Measurements from ENCODE around the gene NRIP3. TPM values are rescaled to one million over a fixed set of nuclear protein-coding genes. Genes with fewer than 3 reads are reported as not detected.
A peak's percentile ranks its signal among the peaks of the same experiment; 100 is the strongest.

The NRIP3 gene
- not detected for polyA plus RNA-seq

DNA sequence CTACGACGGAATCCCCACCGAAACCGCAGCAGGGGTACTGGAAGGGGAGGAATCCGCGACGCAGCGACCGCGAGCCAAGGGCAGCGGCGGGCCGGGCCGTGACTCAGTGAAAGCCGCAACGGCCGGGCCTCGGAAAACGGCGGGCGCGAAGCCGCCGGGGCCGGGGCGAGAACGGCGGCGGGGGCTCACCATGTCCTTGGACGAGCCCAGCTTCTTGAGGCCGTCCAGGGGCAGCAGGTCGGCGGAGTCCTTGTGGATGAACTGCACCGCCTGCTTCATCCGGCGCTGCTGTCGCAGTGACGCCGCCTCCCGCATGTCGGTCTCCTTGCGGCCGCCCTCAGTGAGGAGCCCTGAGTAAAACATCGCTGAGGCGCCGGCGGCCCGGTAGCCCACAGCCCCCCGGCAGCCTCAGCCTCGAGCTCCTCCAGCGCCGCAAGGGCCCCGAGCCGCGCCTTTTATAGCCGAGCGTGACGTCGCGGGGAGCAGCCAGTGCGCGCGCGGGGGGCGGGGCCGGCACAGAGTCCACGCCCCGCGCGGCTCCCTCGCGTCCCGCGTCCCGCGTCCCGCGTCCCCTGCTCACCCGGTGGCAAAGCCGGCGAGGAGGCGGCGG is at the start of gene NRIP3:
TSS of gene NRIP3 (minus strand) at position 429 of the 610 bp plus-strand sequence. CDS start at position 363, 66 bp downstream.
- Mint-ChIP-seq H3K27ac (peak within 1 kb of the TSS in 1 of 3 donors; percentile 81), H3K4me1 (peaks cover 3 to 9% (median 4%) of the 10 kb centered on the region in 3 donors), H3K4me3 (peak within 1 kb of the TSS; percentile 73 to 88 (median 78)), H3K36me3 (no peaks in the 10 kb centered on the region), H3K9me3 (no peaks in the 10 kb centered on the region), H3K27me3 (peaks cover 36% of the 10 kb centered on the region)

DNA sequence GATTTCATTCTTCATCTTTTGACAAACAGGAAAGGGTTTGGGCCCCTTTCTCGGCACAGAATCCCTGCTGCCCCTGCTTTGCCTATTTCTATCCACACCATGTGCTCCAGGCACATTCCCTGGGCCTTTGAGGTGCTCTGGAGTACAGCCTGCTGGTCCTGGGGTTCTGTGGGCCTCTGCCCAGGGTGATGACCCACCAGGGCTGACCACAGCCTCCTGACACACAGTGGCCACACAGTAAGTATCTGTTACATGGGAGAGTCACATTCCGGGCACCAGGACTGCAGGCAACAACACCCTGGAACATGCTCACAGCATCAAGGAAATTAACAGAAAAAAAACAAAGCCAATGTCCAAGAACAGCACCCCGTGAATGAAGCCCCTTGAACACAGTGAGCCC is 48.5 kb upstream of the NRIP3 start:
- no peaks in the 10 kb centered on the region for H3K9me3 Mint-ChIP-seq
- no peaks in the 10 kb centered on the region for H3K36me3 Mint-ChIP-seq
- no peak overlapping the region for H3K27ac Mint-ChIP-seq
- no peaks in the 10 kb centered on the region for H3K4me1 Mint-ChIP-seq
- peaks cover 2% of the 10 kb centered on the region for H3K27me3 Mint-ChIP-seq
- no peak overlapping the region for H3K4me3 Mint-ChIP-seq

DNA sequence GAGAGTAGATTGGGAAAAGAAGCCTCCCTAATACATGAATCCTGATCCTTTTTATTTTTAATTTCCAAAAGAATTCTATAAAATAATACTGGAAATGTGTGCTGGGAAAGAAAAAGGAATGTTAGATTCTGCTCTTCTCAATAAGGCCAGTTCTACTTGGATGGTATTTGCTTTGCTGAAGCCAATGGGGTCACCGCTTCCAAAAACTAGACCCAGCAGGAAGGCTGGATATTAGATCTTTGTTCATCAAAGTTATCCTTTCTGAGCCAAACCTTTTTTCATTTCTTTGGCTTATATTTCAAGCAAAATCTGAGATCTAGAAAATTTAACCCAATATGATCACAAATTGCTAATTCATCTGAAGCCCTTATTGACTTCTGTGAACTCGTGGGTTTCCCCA is 46.2 kb upstream of the NRIP3 start:
- Mint-ChIP-seq H3K36me3 (no peaks in the 10 kb centered on the region), H3K4me3 (no peak overlapping the region), H3K27ac (no peak overlapping the region), H3K4me1 (no peaks in the 10 kb centered on the region), H3K27me3 (peaks cover 3% of the 10 kb centered on the region), H3K9me3 (no peaks in the 10 kb centered on the region)

DNA sequence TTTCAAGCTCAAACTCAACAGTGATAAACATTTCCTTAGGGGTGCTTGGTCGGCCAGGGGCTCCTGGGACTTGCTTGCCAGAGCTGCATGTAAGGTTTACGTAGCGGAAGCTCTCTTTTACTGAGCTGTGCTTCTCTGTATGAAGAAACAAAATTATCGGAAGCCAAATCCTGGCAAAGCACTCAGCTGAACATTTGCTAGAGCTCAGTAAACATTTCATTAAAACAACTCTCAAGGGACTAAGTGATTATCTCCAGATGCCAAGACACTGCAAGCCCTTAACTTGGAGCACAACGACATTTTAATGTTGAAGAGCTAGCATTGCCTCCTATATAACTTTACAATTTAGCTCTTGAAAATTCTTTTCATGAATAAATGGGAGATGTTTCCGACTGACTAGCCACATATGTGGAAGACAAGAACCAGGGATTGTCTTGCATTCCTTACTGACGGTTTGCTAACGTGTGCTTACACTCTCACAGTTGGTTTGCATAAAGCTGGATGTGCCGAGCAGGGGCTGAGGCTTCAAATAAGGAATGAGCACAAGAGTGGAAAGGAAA is 44.2 kb upstream of the NRIP3 start:
- no peaks in the 10 kb centered on the region for H3K36me3 Mint-ChIP-seq
- no peaks in the 10 kb centered on the region for H3K9me3 Mint-ChIP-seq

DNA sequence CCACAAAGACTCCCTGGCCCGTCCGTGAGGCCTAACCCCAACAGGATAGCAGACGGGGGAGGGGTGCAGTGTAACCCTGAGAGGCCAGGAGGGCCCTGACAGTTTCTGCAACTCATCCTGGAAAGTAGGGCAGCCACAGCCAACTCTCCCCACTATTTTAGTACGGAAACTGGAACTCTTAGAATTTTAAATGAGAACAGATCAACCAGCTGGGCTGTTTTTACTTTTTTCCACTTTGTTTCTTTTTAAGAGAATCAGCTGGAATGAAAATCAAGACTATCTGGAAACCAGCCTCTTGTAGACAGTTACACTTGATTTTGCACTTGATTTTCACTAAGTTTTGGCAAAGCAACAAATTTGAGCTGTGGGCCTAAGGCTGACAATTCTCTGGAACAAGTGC is 42.7 kb upstream of the NRIP3 start:
- H3K4me3 Mint-ChIP-seq, result no peak overlapping the region
- no peaks in the 10 kb centered on the region for H3K9me3 Mint-ChIP-seq
- H3K27ac Mint-ChIP-seq, result no peak overlapping the region
- peaks cover 1% of the 10 kb centered on the region for H3K27me3 Mint-ChIP-seq
- H3K4me1 Mint-ChIP-seq, result no peaks in the 10 kb centered on the region
- H3K36me3 Mint-ChIP-seq, result no peaks in the 10 kb centered on the region

More for the DNA sequence above, 44.2 kb upstream of the NRIP3 start:
- H3K4me1 Mint-ChIP-seq, result no peaks in the 10 kb centered on the region
- H3K27ac Mint-ChIP-seq, result no peak overlapping the region
- H3K27me3 Mint-ChIP-seq, result peaks cover 3% of the 10 kb centered on the region
- H3K4me3 Mint-ChIP-seq, result no peak overlapping the region

DNA sequence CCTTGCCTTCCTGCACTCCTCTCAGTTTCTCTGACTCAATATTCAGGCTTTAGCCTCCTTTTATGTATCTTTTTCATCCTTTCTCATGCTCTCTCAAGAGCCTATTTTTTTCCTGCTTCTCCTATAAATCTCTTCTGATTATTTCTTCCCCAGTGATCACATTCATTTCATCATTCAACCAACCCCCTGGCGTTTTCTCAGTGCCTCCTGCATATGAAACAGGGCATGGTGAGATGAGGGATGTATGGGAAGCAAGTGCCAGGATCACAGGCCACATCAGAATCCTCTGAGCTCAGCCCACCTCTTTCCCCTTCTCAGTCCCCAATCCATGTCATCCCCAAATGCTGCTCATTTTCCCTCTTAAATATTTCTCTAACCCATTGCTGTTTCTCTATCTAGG is 38.7 kb upstream of the NRIP3 start:
- peaks cover 10% of the 10 kb centered on the region for H3K27me3 Mint-ChIP-seq
- no peak overlapping the region for H3K27ac Mint-ChIP-seq
- H3K36me3 Mint-ChIP-seq, result no peaks in the 10 kb centered on the region
- no peaks in the 10 kb centered on the region for H3K9me3 Mint-ChIP-seq
- peaks cover 0 to 4% (median 4%) of the 10 kb centered on the region in 3 donors for H3K4me1 Mint-ChIP-seq
- no peak overlapping the region for H3K4me3 Mint-ChIP-seq

DNA sequence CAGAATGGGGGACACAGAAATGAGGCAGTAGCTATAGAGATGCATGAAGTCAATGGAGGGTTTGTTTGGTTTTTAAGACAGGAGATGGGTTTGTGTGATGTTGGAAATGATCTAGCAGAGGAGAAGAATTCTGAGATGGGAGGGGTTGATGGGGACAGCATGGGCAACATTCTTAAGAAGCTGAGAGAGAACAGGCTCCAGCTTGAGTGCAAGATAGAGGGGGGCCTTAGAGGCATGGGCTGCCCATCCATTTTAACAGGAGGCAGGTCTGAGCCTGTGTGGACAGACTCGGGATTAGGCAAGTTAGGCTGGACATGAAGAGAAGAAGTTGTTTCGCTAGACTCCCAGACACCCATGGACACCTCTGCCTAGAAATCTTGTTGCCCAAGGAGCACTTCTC is 37.9 kb upstream of the NRIP3 start:
- H3K9me3 Mint-ChIP-seq, result no peaks in the 10 kb centered on the region
- H3K27ac Mint-ChIP-seq, result no peak overlapping the region
- H3K27me3 Mint-ChIP-seq, result peaks cover 12% of the 10 kb centered on the region
- H3K4me1 Mint-ChIP-seq, result peaks cover 0 to 4% (median 4%) of the 10 kb centered on the region in 3 donors
- H3K4me3 Mint-ChIP-seq, result no peak overlapping the region
- no peaks in the 10 kb centered on the region for H3K36me3 Mint-ChIP-seq

DNA sequence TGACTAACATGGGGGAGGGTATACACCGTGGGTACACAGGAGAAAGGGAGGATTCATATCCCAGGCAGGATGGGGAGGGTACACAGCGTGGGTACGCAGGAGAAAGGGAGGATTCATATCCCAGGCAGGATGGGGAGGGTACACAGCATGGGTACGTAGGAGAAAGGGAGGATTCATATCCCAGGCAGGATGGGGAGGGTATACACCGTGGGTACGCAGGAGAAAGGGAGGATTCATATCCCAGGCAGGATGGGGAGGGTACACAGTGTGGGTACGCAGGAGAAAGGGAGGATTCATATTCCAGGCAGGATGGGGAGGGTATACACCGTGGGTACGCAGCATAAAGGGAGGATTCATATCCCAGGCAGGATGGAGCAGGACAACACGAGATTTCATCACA is 36.6 kb upstream of the NRIP3 start:
- Mint-ChIP-seq H3K27ac (no peak overlapping the region), H3K9me3 (no peaks in the 10 kb centered on the region), H3K4me1 (peaks cover 0 to 4% (median 4%) of the 10 kb centered on the region in 3 donors), H3K27me3 (peaks cover 10% of the 10 kb centered on the region), H3K4me3 (no peak overlapping the region), H3K36me3 (no peaks in the 10 kb centered on the region)

DNA sequence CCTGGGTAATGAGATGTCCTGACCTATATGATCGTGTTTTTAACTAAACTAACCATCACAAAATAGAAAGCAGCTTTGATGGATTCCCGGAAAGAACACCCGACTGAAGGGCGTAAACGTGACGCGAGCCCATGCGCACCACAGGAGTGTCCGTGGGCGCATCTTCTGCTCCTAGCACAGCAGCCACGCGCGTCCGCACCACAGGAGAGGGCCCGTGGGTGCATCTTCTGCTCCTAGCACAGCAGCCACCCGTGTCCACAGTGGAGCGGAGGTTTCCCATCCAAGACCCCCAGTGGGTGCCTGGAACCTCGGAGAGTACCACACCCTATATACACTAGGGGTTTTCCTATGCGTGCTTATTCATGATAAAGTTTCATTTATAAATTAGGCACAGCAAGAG is 36.1 kb upstream of the NRIP3 start:
- Mint-ChIP-seq H3K9me3 (no peaks in the 10 kb centered on the region), H3K4me3 (no peak overlapping the region), H3K36me3 (no peaks in the 10 kb centered on the region), H3K4me1 (peaks cover 0 to 4% (median 4%) of the 10 kb centered on the region in 3 donors), H3K27ac (no peak overlapping the region), H3K27me3 (peaks cover 10% of the 10 kb centered on the region)

DNA sequence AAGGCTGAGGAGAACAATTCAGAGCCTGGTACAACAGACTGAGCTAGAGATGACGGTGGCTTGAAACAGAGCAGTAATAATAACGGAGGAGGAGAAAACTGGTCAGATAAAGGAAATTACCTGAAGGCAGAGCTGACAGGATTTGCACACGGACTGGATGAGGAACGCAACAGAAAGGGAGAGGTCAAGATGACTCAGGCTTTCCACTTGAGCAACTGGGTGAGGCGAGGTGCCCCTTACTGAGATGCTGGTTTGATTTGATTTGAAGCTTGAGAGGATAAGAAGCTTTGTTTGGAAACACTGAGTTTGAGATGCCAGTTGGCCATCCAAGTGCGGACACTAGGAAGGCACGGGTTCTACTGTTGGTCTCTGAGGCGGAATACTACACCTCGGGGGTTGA is 35.4 kb upstream of the NRIP3 start:
- H3K4me3 Mint-ChIP-seq, result peak overlapping the region in 1 of 4 donors; percentile 65
- no peak overlapping the region for H3K27ac Mint-ChIP-seq
- H3K36me3 Mint-ChIP-seq, result no peaks in the 10 kb centered on the region
- H3K27me3 Mint-ChIP-seq, result peaks cover 10% of the 10 kb centered on the region
- H3K9me3 Mint-ChIP-seq, result no peaks in the 10 kb centered on the region
- peaks cover 0 to 4% (median 4%) of the 10 kb centered on the region in 3 donors for H3K4me1 Mint-ChIP-seq

DNA sequence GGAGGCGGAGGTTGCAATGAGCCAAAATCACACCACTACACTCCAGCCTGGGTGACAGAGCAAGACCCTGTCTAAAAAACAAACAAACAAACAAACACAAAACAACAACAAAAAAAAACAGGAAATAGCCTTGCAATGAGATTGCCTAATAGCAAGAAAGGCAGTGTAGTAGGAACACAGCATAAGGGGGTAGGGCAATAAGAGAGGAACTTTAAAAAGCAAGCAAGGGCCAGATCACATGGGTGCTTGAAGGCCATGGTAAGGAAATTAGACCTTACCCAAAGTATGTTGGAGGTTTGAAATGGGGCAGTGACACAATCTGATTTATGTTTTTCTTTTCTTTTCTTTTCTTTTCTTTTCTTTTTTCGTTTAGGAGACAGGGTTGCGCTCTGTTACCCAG is 34.7 kb upstream of the NRIP3 start:
- Mint-ChIP-seq H3K27me3 (peaks cover 10% of the 10 kb centered on the region), H3K36me3 (no peaks in the 10 kb centered on the region), H3K4me3 (no peak overlapping the region)

DNA sequence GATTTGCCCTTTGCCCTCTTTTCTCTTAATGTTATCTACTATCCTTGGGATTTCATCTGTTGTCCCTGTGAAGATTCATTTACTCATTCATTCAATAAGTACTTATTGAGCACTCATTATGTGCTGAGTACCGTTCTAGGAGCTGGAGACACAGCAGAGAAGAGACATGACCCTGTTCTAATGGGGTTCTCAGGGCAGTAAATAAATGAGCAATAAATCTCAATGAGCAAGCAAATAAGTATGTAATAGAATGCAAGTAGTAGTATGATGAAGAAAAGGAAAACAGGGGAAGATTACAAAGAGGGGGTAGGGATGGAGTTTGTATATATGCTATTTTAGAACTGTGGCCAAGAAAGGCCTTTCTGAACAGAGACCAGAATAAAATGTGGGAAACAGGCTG is 34.2 kb upstream of the NRIP3 start:
- Mint-ChIP-seq H3K27ac (no peak overlapping the region), H3K4me3 (no peak overlapping the region), H3K27me3 (peaks cover 10% of the 10 kb centered on the region), H3K9me3 (no peaks in the 10 kb centered on the region), H3K4me1 (peaks cover 0 to 4% (median 4%) of the 10 kb centered on the region in 3 donors), H3K36me3 (no peaks in the 10 kb centered on the region)

More for the DNA sequence above, 34.7 kb upstream of the NRIP3 start:
- Mint-ChIP-seq H3K4me1 (peaks cover 0 to 4% (median 4%) of the 10 kb centered on the region in 3 donors), H3K9me3 (no peaks in the 10 kb centered on the region), H3K27ac (no peak overlapping the region)

DNA sequence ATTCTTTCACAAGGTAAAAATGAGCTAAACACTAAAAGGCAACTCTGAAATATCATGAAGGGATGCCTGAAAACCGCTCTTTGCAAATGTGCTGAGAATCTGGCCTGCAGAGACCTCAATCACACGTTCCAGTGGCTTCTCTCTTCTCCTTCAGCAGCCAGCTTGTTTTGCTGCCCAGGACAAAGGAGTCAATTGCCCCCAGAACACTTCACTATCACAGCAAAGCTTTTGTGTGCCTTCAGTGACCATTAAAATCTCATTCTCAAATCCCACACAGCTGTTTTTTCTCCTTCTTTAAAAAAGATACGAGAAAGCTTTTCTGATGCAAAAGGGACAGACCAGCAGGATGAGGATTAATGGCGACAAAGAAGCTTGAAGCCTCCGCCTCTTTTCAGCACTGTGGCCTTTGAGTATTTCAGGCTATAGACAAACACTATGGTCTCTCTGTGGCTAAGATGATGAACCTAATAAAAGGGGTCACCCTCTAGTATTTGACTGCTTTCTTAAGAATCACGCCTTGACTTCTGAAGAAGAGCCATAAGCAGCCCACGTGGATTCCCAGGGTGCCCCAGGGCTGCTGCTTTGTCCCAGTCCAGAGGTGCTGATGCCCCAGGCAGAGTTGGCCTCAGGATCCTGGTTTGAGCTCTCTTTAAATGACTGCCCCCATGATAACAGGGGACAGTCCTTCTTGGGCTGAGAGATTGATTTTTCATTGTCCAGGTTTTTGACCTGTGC is 33.4 kb upstream of the NRIP3 start:
- Mint-ChIP-seq H3K27ac (no peak overlapping the region), H3K36me3 (no peaks in the 10 kb centered on the region), H3K4me1 (peaks cover 0 to 4% (median 4%) of the 10 kb centered on the region in 3 donors), H3K4me3 (no peak overlapping the region), H3K9me3 (no peaks in the 10 kb centered on the region), H3K27me3 (peaks cover 10% of the 10 kb centered on the region)

DNA sequence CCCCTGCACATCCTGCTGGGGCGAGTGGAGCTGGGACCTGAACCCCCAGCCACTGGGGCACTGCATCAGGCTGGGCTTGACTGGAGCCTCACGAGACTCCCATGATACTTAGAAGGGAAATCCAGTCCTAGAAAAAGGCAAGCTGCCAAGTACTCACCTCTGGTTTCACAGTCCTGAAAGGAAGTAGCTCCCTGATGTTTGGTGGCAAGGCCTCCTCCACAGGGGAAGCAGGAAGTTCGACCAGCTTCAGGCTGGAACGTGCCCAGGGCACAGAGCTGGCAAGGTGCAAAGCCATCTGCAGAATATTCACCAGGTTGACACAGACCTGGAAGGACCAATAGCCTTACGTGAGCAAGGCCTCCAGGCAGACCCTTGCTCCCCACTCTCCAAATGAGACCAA is 26.8 kb upstream of the NRIP3 start:
- no peaks in the 10 kb centered on the region for H3K36me3 Mint-ChIP-seq
- no peaks in the 10 kb centered on the region for H3K27me3 Mint-ChIP-seq
- no peaks in the 10 kb centered on the region for H3K4me1 Mint-ChIP-seq
- peak overlapping the region in 1 of 3 donors; percentile 53 for H3K27ac Mint-ChIP-seq
- no peak overlapping the region for H3K4me3 Mint-ChIP-seq
- no peaks in the 10 kb centered on the region for H3K9me3 Mint-ChIP-seq

DNA sequence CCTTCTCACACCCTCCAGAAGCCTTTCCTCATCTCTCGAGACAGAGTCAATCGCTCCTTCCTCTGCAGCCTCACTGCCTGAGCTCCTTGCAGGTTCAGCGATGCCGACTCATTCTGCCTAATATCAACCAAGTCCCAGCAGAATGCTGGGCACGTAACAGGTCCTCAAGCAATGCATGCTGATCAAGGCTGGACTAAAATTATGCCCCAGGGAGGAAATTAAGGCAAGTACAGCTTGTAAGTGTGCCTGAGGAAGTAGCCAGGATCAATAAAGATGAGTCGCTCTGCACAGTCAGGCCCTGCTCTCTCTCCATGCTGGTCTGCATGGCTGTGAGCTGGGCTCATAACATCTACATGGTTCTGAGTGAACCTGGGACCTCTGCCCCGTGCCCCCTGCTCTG is 25.6 kb upstream of the NRIP3 start:
- Mint-ChIP-seq H3K4me1 (no peaks in the 10 kb centered on the region), H3K36me3 (no peaks in the 10 kb centered on the region), H3K27ac (no peak overlapping the region), H3K9me3 (no peaks in the 10 kb centered on the region), H3K27me3 (no peaks in the 10 kb centered on the region), H3K4me3 (no peak overlapping the region)

DNA sequence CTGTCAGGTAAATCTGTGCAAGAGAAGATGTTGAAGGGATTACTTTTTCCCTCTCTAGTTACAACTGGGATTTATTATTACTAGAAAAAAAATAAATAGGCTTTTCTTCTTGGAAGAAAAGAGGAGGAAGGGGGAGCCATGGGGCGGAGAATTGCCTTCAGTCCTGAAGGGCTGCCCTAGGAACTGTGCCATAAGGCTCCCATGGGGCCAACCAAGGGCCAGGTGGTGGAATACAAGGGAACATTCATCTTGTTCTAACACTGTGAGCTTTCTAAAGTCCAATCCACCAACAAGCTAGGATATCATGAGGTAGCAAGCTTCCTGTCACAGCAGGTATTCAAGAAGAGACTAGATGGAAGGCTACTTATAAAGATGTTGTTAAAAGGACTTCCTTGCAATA is 24.8 kb upstream of the NRIP3 start:
- no peaks in the 10 kb centered on the region for H3K27me3 Mint-ChIP-seq
- H3K27ac Mint-ChIP-seq, result no peak overlapping the region

More for the DNA sequence above, 24.8 kb upstream of the NRIP3 start:
- Mint-ChIP-seq H3K36me3 (no peaks in the 10 kb centered on the region), H3K4me3 (no peak overlapping the region), H3K4me1 (no peaks in the 10 kb centered on the region), H3K9me3 (no peaks in the 10 kb centered on the region)
